ENCODE results near the gene BRPF3.

BRPF3 gene

DNA sequence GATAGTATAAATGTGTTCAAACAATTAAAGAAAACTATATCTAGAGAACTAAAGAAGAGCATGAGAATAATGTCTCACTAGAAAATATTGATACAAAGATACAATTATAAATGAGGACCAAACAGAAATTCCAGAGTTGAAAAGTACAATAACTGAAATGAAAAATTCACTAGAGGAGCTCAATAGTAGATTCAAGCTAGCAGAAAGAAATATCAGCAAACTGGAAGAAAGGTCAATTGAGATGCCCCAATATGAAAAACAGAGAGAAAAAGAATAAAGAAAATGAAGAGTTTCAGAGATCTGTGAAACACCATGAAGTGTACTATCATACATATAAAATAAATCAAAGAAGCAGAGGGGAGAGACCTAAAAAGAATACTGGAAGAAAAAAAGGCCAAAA lies 18.0 kb upstream of the BRPF3 start:
- no peak overlapping the region for H3K27ac ChIP-seq (ENCODE audit: low read length)
- H3K27me3 ChIP-seq (ENCODE audit: insufficient read depth, low read length) = no peaks in the 10 kb centered on the region

DNA sequence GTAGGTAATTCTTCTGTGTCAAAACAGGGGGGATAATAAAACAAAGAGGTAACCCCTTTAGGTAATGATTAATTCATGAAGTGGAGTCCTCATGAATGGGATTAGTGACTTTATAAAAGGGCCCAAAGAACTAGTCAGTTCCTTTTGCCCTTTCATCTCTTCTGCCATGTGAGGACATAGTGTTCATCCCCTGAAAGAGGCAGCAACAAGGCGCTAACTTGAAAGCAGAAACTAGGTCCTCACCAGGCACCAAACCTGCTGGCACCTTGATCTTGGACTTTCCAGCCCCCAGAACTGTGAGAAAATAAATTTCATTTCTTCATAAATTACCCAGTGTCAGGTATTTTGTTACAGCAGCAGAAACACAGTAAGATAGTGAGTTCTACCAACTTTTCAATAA lies 16.4 kb upstream of the BRPF3 start:
- no peak overlapping the region for H3K4me3 ChIP-seq (ENCODE audit: low read length)
- no peak overlapping the region for H3K9ac ChIP-seq (ENCODE audit: low read depth, low read length)
- peaks cover 9% of the 10 kb centered on the region for H3K9me3 ChIP-seq (ENCODE audit: insufficient read depth, low read depth, low read length)
- H3K27me3 ChIP-seq (ENCODE audit: insufficient read depth, low read length) = no peaks in the 10 kb centered on the region
- H3K27ac ChIP-seq (ENCODE audit: low read length) = no peak overlapping the region
- no peaks in the 10 kb centered on the region for H3K36me3 ChIP-seq (ENCODE audit: insufficient read depth, low read depth, low read length)
- H3K4me1 ChIP-seq (ENCODE audit: insufficient read depth, low read length) = no peaks in the 10 kb centered on the region

More for the DNA sequence above, 18.0 kb upstream of the BRPF3 start:
- Histone ChIP-seq H3K4me3 (ENCODE audit: low read length) (no peak overlapping the region), H3K9ac (ENCODE audit: low read depth, low read length) (no peak overlapping the region), H3K36me3 (ENCODE audit: insufficient read depth, low read depth, low read length) (no peaks in the 10 kb centered on the region), H3K9me3 (ENCODE audit: insufficient read depth, low read depth, low read length) (peaks cover 9% of the 10 kb centered on the region), H3K4me1 (ENCODE audit: insufficient read depth, low read length) (no peaks in the 10 kb centered on the region)

- H3K27ac ChIP-seq (ENCODE audit: low read length) = no peak overlapping the region
- H3K9ac ChIP-seq (ENCODE audit: low read depth, low read length) = no peak overlapping the region
- H3K36me3 ChIP-seq (ENCODE audit: insufficient read depth, low read depth, low read length) = no peaks in the 10 kb centered on the region
- no peaks in the 10 kb centered on the region for H3K4me1 ChIP-seq (ENCODE audit: insufficient read depth, low read length)
- no peaks in the 10 kb centered on the region for H3K27me3 ChIP-seq (ENCODE audit: insufficient read depth, low read length)
- H3K4me3 ChIP-seq (ENCODE audit: low read length) = no peak overlapping the region
- H3K9me3 ChIP-seq (ENCODE audit: insufficient read depth, low read depth, low read length) = no peaks in the 10 kb centered on the region
Observed at GRCh38 chr6:36184311-36184710, 12.2 kb upstream of the BRPF3 start.

GRCh38 chr6:36186199-36186598 lies 10.3 kb upstream of the BRPF3 start:
- Histone ChIP-seq H3K27me3 (ENCODE audit: insufficient read depth, low read length) (no peaks in the 10 kb centered on the region), H3K9me3 (ENCODE audit: insufficient read depth, low read depth, low read length) (no peaks in the 10 kb centered on the region), H3K9ac (ENCODE audit: low read depth, low read length) (no peak overlapping the region), H3K27ac (ENCODE audit: low read length) (no peak overlapping the region), H3K4me1 (ENCODE audit: insufficient read depth, low read length) (no peaks in the 10 kb centered on the region), H3K36me3 (ENCODE audit: insufficient read depth, low read depth, low read length) (no peaks in the 10 kb centered on the region), H3K4me3 (ENCODE audit: low read length) (no peak overlapping the region)

DNA sequence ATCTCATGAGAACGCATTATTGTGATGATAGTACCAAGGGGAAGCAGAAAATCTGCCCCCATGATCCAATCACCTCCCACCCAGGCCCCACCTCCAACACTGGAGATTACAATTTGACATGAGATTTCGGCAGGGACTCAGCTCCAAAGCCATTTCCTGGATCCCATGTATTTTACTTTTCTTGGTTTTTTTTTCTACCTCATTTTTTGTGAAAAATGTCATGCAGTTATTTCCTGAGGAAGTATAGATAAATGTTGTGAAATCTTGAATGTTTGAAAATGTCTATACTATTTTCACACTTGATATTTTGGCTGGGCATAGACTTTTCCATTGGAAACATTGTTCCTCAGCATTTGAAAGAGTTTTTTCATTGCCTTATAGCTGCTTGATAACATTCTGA lies 9.1 kb upstream of the BRPF3 start:
- no peaks in the 10 kb centered on the region for H3K27me3 ChIP-seq (ENCODE audit: insufficient read depth, low read length)
- no peak overlapping the region for H3K27ac ChIP-seq (ENCODE audit: low read length)
- H3K9me3 ChIP-seq (ENCODE audit: insufficient read depth, low read depth, low read length) = no peaks in the 10 kb centered on the region
- H3K4me3 ChIP-seq (ENCODE audit: low read length) = no peak overlapping the region
- H3K4me1 ChIP-seq (ENCODE audit: insufficient read depth, low read length) = 0 out of 2 replicates have a peak, but pooled peaks cover 6% of the 10 kb centered on the region
- no peak overlapping the region for H3K9ac ChIP-seq (ENCODE audit: low read depth, low read length)
- H3K36me3 ChIP-seq (ENCODE audit: insufficient read depth, low read depth, low read length) = no peaks in the 10 kb centered on the region

- Histone ChIP-seq H3K36me3 (ENCODE audit: insufficient read depth, low read depth, low read length) (peaks cover 18% of the 10 kb centered on the region), H3K27me3 (ENCODE audit: insufficient read depth, low read length) (no peaks in the 10 kb centered on the region), H3K4me3 (ENCODE audit: low read length) (peak overlapping the region; percentile 86), H3K27ac (ENCODE audit: low read length) (peak overlapping the region; percentile 88), H3K4me1 (ENCODE audit: insufficient read depth, low read length) (0 out of 2 replicates have a peak, but pooled peaks cover 9% of the 10 kb centered on the region), H3K9ac (ENCODE audit: low read depth, low read length) (peak overlapping the region; percentile 96), H3K9me3 (ENCODE audit: insufficient read depth, low read depth, low read length) (no peaks in the 10 kb centered on the region)
Observed at GRCh38 chr6:36195471-36196112, 952 bp upstream of the BRPF3 start.

- peak overlapping the region; percentile 21 for H3K27ac ChIP-seq (ENCODE audit: low read length)
- H3K9me3 ChIP-seq (ENCODE audit: insufficient read depth, low read depth, low read length) = no peaks in the 10 kb centered on the region
- H3K9ac ChIP-seq (ENCODE audit: low read depth, low read length) = peak overlapping the region; percentile 76; the same call in 1 of the 2 replicates
- H3K4me3 ChIP-seq (ENCODE audit: low read length) = peak overlapping the region; percentile 86
- H3K36me3 ChIP-seq (ENCODE audit: insufficient read depth, low read depth, low read length) = peaks cover 32% of the 10 kb centered on the region
- 0 out of 2 replicates have a peak, but pooled peaks cover 7% of the 10 kb centered on the region for H3K4me1 ChIP-seq (ENCODE audit: insufficient read depth, low read length)
- no peaks in the 10 kb centered on the region for H3K27me3 ChIP-seq (ENCODE audit: insufficient read depth, low read length)
Observed at GRCh38 chr6:36196880-36197548, 470 bp downstream of the BRPF3 start.

- Histone ChIP-seq H3K4me1 (ENCODE audit: insufficient read depth, low read length) (0 out of 2 replicates have a peak, but pooled peaks cover 4% of the 10 kb centered on the region), H3K27ac (ENCODE audit: low read length) (peak overlapping the region; percentile 21), H3K9ac (ENCODE audit: low read depth, low read length) (peak overlapping the region; percentile 56; the same call in 1 of the 2 replicates), H3K36me3 (ENCODE audit: insufficient read depth, low read depth, low read length) (peaks cover 40% of the 10 kb centered on the region), H3K9me3 (ENCODE audit: insufficient read depth, low read depth, low read length) (no peaks in the 10 kb centered on the region), H3K4me3 (ENCODE audit: low read length) (peak overlapping the region; percentile 86), H3K27me3 (ENCODE audit: insufficient read depth, low read length) (no peaks in the 10 kb centered on the region)
Observed at GRCh38 chr6:36197739-36198221, 1.2 kb downstream of the BRPF3 start.

GRCh38 chr6:36198986-36199385 lies 2.4 kb downstream of the BRPF3 start:
- no peak overlapping the region for H3K9ac ChIP-seq (ENCODE audit: low read depth, low read length)
- peaks cover 52% of the 10 kb centered on the region for H3K36me3 ChIP-seq (ENCODE audit: insufficient read depth, low read depth, low read length)
- no peak overlapping the region for H3K4me3 ChIP-seq (ENCODE audit: low read length)
- no peaks in the 10 kb centered on the region for H3K9me3 ChIP-seq (ENCODE audit: insufficient read depth, low read depth, low read length)
- no peaks in the 10 kb centered on the region for H3K27me3 ChIP-seq (ENCODE audit: insufficient read depth, low read length)
- H3K27ac ChIP-seq (ENCODE audit: low read length) = no peak overlapping the region
- 0 out of 2 replicates have a peak, but pooled peaks cover 4% of the 10 kb centered on the region for H3K4me1 ChIP-seq (ENCODE audit: insufficient read depth, low read length)

- Histone ChIP-seq H3K4me3 (ENCODE audit: low read length) (no peak overlapping the region), H3K9ac (ENCODE audit: low read depth, low read length) (no peak overlapping the region), H3K27ac (ENCODE audit: low read length) (no peak overlapping the region), H3K36me3 (ENCODE audit: insufficient read depth, low read depth, low read length) (peaks cover 65% of the 10 kb centered on the region), H3K4me1 (ENCODE audit: insufficient read depth, low read length) (0 out of 2 replicates have a peak, but pooled peaks cover 3% of the 10 kb centered on the region), H3K9me3 (ENCODE audit: insufficient read depth, low read depth, low read length) (no peaks in the 10 kb centered on the region), H3K27me3 (ENCODE audit: insufficient read depth, low read length) (no peaks in the 10 kb centered on the region)
Observed at GRCh38 chr6:36200154-36200891, 3.8 kb downstream of the BRPF3 start.

DNA sequence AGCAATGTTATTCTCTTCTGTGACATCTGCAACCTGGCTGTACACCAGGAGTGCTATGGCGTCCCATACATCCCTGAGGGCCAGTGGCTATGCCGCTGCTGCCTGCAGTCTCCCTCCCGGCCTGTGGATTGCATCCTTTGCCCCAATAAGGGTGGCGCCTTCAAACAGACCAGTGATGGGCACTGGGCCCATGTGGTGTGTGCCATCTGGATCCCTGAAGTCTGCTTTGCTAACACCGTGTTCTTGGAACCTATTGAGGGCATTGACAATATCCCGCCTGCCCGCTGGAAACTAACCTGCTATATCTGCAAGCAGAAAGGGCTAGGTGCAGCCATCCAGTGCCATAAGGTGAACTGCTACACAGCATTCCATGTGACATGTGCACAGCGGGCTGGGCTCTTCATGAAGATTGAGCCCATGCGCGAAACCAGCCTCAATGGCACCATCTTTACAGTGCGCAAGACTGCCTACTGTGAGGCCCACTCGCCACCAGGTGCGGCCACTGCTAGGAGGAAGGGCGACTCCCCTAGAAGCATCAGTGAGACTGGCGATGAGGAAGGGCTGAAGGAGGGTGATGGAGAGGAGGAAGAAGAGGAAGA lies 4.6 kb downstream of the BRPF3 start:
- Histone ChIP-seq H3K4me3 (ENCODE audit: low read length) (no peak overlapping the region), H3K27ac (ENCODE audit: low read length) (no peak overlapping the region), H3K27me3 (ENCODE audit: insufficient read depth, low read length) (no peaks in the 10 kb centered on the region), H3K9ac (ENCODE audit: low read depth, low read length) (no peak overlapping the region), H3K4me1 (ENCODE audit: insufficient read depth, low read length) (no peaks in the 10 kb centered on the region), H3K36me3 (ENCODE audit: insufficient read depth, low read depth, low read length) (peaks cover 73% of the 10 kb centered on the region), H3K9me3 (ENCODE audit: insufficient read depth, low read depth, low read length) (no peaks in the 10 kb centered on the region)
